RCC 7860 (cell line): ENCODE results near the gene UBA6.
"Not testable (repeated sequence)": the region's sequence is repeated elsewhere in the genome, so short reads cannot be mapped to it uniquely, and the experiment has no call there.

Source experiments
- DNase-seq: peaks from one replicate; pipeline ENCODE4 v3.0.0-alpha.2; 2015; ENCODE audit warnings: low spot score
- FAIRE-seq: peaks from 2 replicates; lab custom pipeline; 2012; peaks lifted over from hg19 to GRCh38; lab: Jason Lieb, UNC

The UBA6 gene

DNA sequence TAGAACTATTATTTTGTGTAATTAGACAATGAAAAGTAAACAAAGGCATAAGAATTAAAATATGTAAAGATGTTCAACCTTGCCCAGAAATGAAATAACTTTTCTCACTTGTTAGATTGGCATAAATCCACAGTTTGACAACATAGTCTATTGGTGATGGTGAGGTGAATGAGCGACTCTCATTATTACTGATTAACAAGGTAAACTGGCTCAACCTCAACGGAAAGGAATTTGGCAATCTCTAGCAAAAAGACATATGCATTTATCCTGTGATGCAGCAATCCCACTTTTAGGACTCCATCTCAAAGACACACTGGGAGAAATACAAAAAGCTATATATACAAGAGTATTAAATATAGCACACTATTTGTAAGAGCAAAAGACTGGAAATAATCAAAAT is 22.3 kb downstream of the UBA6 start:
- FAIRE-seq (peak; percentile 81), DNase-seq (peak; percentile 51)

DNA sequence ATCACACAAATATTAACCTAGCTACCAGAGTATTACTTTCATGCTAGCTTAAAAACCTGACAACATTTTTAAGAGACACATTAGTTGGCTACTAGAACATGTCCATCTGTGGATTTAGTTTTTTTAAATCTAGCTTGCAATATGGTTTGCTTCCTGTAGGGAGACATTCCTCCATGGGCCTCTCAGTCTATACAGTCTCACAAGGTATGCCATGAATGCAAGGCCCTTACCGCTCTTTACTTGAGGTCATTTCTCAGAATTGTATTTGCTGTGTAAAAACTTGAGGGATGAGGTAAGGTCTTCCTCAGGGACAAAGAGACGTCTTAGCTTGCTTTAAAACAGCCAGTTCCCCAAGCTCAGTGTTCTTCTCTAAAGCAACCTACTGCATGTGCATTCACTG is 26.9 kb downstream of the UBA6 start:
- FAIRE-seq (no peak), DNase-seq (no peak)

DNA sequence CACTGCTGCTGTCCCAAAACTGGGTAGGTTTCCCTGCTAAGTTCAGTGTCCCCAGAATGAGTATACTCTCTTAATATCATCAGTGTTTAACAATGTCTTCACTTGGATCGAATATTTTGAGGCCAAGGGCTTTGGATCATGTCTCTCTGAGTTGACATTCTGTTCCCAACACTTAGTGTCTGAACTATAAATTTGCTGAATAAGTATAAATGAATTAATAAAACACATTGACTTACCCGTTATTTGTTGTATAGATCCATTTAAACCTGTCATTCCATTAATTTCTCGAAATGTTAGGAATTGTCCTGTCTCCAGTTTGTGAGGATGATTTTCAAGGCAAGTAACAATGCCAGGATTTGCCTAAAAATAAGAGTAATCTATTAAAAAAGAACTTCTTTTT is 32.6 kb downstream of the UBA6 start:
- FAIRE-seq = no peak

DNA sequence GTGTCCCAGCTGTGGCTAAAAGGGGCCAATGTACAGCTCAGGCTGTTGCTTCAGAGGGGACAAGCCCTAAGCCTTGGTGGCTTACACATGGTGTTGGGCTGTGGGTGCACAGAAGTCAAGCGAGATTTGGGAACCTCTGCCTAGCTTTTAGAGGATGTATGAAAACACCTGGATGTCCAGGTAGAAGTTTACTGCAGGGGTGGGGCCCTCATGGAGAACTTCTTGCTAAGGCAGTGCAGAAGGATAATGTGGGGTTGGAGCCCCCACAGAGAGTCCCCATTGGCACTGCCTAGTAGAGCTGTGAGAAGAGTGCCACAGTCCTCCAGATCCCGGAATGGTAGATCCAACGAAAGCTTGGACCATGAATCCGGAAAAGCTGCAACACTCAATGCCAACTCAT is 40.5 kb downstream of the UBA6 start:
- FAIRE-seq = no peak
- DNase-seq = no peak

More for the DNA sequence above, 32.6 kb downstream of the UBA6 start:
- no peak for DNase-seq

DNA sequence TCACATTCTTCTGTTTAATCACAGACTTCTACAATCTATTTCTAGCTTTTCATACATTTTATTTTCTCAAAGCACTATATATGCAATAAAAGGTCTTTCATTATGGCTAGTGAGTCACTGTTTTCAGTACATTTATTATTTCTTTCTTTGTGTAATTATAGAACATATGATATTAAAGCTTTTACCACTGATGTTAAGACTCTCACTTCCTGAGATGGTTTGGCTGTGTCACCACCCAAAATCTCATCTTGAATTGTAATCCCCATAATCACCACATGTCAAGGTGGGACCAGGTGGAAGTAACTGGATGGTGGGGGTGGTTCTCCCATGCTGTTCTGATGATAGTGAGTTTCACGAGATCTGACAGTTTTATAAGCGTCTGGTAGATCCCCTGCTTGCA is 41.9 kb downstream of the UBA6 start:
- FAIRE-seq (no peak), DNase-seq (no peak)

DNA sequence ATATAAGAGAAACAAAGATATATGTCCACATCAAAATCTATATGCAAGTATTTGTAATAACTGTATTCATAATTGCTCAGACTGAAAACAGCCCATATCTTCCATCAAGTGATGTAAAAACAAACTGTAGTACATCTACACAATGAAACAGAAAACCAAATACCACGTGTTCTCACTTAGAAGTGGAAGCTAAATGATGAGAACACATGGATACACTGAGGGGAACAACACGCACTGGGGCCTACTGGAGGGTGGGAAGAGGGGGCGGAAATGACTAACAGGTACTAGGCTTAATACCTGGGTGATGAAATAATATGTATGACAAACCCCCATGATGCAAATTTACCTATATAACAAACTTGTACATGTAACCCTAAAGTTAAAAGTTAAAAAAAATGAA is 42.7 kb downstream of the UBA6 start:
- FAIRE-seq (no peak), DNase-seq (no peak)

DNA sequence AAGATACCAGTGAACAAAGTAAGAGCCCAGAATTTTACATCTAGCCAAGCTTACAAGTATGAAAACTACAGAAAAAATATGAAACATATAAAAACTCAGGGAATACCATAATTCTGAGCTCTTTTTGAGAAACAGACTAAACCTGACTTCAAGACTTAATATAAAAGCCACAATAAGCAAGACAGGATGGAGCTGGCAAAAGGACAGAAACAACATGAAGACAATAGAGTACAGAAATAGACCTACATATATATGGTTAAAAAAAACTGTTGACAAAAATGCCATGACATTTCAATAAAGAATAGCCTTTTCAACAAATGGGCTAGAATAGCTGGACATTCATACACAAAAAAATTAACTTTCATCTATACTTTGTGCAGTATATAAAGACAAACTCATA is 49.4 kb downstream of the UBA6 start:
- FAIRE-seq (no peak), DNase-seq (no peak)

DNA sequence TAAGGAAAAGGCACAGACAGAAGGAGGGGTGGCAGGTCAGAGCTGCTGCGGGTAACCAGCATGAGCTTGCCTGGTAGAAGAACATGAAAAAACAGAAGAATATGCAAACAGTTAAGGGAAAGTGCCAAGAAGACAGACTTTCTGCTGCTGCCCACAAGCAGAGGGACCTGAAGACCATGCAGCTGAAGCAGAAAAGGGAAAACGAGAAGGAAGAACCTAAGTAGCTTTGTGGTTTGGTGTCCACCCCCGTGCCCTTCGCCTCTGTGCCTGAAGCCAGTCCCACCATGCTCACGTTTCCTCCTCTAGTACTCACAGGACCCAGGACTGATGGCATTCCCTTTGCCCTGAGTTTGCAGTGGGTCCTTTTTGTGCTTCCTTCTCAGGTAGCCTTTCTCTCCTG is 62.8 kb downstream of the UBA6 start:
- DNase-seq (no peak), FAIRE-seq (no peak)

DNA sequence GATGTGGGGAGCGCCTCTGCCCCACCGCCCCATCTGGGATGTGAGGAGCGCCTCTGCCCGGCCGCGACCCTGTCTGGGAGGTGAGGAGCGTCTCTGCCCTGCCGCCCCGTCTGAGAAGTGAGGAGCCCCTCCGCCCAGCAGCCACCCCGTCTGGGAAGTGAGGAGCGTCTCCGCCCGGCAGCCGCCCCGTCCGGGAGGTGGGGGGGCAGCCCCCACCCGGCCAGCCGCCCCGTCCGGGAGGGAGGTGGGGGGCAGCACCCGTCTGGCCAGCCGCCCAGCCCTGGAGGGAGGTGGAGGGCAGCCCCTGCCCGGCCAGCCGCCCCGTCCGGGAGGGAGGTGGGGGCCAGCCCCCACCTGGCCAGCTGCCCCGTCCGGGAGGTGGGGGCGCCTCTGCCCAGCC is 64.0 kb downstream of the UBA6 start:
- DNase-seq, FAIRE-seq: not testable (repeated sequence)

DNA sequence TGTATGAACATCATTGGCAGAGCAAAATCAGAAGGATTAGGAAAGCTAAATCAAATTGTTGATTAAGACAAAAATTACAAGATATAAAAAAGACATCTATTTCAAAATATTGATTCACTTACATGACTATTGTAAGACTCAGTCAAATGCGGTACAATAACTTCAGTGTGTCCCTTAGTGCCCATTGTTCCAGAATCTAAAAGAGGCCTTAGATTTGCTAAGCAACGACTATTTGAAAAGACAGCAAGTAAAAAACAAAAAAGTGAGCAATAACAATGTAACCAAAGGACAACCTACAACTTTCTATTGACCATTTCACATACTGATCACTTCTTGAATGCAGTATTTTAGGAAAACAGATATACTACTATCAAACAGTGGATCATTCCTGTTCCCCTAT is 65.6 kb downstream of the UBA6 start:
- no peak for FAIRE-seq
- no peak for DNase-seq

DNA sequence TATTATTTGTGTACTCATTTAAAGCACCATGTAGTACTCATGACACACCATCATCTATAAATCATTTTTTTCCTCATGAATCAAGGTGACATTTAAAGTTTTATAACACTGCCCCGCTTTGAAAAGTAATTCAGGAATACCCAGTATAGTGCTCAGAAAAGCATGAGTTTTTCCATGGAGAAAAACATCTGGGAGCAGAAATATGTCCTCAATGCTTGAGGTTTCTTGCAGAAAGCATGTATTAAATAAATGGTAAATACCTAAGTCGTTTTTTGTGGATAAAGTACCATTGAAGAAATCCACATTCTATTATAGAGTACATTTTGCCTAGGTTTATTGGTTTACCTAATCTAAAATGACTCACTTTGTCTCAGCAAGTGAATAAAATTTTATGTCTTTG is 66.2 kb downstream of the UBA6 start:
- no peak for DNase-seq
- no peak for FAIRE-seq

DNA sequence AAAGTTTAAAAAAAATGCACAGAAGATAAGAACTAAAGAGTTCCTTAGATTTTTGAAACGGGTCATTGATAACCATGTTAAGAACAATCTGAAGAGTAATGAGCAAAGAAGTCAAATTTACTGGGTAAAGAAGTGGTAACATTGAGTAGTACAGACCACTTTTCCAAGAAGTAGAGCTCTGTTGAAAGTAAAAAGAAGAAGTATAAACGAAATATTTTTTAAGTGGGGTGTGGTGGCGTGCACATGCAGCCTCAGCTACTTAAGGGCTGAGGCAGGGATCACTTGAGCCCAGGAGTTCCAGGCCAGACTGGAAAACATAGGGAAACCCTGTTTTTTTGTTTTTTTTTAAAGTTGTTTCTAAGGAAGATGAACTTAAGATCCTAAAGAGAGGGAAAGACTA is 68.5 kb downstream of the UBA6 start:
- FAIRE-seq = no peak
- DNase-seq = no peak

DNA sequence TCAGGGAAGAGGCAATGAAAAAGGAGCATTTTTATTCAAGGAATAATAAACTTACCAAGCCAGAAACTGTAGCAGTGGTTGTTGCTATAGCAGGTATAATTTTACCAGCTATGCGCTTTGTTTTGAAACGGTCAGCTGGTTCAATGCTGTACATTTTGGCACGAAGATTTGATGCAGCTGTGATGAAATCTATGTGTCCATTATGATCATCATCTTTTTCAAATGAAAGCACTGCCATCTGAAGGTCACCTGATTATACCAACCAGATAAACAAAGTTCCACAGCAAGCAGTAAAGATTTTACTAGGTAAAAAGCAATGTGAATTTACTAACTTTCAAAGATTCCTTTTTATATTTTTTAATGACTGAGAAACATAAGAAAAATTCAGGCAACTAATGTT is 76.0 kb downstream of the UBA6 start:
- FAIRE-seq (no peak), DNase-seq (no peak)

DNA sequence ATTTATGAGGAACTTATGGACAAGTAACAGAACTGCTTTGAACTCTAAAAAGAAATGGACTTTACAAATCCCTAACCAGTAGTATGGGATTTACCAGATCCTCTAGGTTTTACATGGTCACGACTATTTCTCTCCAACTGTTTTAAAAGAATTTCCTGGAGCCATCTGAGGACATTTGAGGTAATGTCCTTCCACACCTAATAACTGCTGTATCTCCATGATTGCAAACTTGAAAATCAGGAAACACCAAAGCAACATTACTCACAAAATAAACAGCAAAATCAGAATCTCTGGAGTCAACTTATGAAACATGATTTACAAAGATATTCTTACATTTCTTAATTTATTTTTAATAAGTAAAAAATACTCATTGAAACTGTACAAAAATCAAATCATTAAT is 84.5 kb downstream of the UBA6 start:
- no peak for FAIRE-seq

DNA sequence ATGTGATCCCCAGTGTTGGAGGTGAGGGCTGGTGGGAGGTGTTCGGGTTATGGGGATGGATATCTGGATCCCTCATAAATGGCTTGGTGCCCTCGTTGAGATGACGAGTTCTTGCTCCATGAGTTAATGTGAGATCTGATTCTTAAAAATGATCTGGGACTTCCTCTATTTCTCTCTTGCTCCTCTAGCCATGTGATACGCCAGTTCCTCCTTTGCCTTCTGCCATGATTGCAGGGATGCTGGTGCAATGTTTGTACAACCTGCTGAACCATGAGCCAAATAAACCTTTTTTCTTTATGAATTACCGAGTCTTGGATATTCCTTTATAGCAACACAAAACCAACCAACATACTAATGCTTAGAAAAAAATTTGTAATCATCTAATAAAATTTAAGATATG is 85.8 kb downstream of the UBA6 start:
- FAIRE-seq (no peak), DNase-seq (no peak)

More for the DNA sequence above, 84.5 kb downstream of the UBA6 start:
- DNase-seq = no peak

DNA sequence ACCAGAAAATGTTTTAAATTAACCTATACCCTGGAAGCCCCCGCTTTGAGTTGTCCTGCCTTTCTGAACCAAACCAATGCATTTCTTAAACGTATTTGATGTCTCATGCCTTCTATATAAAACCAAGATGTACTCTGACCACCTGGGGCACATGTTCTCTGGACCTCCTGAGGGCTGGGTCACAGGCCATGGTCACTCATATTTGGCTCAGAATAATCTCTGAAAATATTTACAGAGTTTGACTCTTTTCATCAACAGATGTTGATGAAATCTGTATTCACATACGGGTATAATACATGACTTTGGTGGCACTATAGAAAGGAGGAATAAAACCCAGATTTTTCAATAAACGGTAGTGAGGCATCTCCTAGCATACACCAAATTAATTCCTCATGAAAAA is 86.8 kb downstream of the UBA6 start:
- FAIRE-seq (no peak), DNase-seq (no peak)

DNA sequence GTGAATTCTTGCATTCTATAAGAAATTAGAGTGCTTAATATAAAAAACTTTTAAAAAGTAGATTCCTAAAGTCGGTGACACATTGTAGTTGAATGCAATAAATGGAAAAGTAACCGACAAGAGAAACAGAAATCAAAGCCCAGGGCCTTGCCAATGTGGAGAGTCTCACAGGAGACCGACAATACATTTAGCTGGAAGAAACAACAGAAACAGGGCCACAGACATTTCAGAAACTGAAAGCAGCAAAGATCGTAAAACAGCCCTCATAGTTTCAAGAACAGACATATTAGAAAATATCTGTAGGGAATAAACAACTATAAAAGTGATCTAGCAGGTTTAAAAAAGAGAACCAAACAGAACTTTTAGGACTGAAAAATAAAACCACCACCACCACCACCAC is 92.9 kb downstream of the UBA6 start:
- no peak for FAIRE-seq
- no peak for DNase-seq

DNA sequence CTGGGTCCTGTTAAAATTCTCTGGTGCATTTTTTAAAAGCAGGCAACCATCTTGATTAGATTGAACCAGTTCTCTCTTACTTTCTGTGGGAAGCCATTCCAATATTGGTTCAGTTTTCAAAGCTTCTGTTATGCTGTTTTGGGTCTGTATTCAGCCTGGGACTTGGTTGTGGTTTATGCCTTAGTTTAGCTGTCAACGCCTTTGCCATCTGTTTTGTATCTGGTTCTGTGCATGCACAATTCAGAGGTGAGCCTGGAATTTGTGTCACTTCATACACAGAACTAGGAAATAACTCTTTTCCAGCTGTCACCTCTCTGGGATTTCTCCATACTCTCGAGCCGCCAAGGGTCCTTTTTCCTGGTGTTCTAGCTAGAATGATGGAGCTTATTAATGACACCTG is 96.2 kb downstream of the UBA6 start:
- DNase-seq = no peak
- no peak for FAIRE-seq

DNA sequence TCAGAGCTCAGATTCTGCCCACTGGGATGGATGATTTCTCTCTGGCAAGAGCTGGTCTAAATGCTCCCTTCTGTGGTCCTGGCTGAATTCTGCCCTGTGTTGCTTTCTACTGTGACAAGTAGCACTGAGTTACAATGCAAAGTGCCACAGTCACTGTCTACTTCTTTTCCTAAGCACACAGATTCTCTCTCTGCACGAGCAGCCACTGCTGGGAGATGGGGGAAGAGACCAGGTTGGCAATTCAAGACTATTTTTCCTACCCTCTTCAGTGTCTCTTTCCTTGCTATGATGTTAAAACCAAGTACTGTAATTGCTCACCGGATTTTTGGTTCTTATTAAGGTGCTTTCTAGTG is 97.0 kb downstream of the UBA6 start:
- no peak for FAIRE-seq
- DNase-seq = no peak

DNA sequence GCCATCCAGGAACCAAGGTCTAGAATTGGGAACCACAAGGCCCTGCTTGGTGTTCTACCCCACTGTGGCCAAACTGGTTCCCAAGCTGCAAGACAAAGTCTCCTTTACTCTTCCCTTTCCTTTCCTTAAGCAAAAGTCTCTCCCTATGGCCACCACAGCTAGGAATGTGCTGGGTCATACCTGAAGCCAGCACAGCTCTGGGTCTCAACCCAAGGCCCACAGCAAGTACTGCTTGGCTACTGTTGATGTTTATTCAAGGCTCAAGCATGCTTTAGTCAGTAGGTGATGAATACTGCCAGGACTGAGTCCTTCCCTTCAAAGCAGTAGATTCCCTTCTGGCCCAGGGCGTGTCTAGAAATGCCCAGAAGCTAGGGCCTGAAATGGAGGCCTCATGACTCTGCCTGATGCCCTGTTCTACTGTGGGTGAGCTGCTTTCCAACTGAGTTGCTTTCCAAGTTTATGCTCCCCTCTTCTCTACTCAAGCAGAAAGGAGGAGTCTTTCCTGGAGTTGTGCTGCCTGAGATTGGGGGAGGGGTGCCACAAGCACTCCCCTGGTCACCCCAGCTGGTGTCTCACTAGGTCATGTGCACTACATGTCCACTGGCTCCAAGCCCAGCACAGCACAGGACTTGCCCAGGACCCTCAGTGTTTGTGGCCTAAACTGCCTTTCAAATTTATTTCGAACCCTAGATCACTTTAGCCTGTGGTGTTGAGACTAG is 97.5 kb downstream of the UBA6 start:
- FAIRE-seq (no peak), DNase-seq (no peak)

DNA sequence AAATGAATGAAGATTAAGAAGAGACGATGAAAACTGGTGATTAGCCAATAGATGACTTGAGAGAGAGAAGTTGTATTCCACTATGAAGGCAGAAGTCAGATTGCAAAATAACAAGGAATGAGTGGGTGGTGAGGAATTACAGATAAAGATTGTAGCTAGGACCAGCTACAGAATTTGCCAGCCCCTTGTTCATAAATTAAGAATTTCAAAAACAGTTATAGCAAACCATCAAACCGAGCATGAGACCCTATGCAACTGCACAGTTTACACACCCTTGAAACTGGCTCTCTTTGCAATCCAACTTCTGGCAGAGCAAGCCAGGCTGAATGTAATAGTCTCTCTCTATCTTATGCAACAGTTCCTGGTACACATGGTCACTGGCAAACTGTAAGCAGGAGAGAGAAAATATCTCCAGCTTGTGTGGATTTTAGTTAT is 107.2 kb downstream of the UBA6 start:
- no peak for FAIRE-seq
- no peak for DNase-seq

DNA sequence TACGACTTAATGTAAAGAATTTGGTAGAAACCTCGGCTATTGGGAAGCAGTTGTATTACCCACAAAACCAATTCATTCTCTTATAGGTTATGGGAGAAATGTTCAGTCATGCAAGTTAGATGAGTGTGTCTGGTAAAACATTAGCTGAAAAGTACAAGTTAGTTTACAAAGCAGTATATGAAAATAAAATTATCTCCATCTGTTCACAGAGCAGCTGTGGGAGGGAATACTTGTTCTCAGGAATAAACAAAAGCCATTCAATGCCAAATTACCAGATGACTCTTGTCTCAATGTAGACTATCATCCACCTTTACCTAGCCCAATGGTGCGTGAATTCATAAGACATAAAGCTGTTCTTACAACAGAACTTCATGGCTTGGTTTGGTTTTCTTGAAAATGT is 113.8 kb downstream of the UBA6 start:
- no peak for FAIRE-seq
- DNase-seq = no peak

DNA sequence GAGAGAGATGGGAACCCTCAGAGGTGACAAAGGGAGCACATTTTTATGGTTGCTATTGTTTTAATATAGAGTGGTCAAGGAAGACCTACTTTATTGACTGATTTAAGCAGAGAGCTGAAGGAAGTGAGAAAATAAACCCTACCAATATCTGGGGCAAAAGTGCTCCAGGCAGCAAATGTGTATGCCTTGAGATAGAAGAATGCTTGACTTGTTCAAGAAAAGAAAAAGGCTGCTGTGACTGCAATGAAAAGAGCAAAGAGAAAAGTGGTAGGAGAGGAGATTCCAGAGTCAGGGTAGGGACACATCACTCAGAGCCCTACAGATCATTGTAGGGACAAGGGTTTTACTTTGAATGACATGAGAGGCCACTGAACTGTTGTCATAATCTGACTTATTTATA is 116.5 kb downstream of the UBA6 start:
- FAIRE-seq = no peak
- DNase-seq = no peak
